ENCODE measurements around the gene TOX2. TPM values are rescaled to one million over a fixed set of nuclear protein-coding genes. Genes with fewer than 3 reads are reported as not detected.

The TOX2 gene
- total RNA-seq, 1 donor from 2014 or later: 0.94 TPM

DNA sequence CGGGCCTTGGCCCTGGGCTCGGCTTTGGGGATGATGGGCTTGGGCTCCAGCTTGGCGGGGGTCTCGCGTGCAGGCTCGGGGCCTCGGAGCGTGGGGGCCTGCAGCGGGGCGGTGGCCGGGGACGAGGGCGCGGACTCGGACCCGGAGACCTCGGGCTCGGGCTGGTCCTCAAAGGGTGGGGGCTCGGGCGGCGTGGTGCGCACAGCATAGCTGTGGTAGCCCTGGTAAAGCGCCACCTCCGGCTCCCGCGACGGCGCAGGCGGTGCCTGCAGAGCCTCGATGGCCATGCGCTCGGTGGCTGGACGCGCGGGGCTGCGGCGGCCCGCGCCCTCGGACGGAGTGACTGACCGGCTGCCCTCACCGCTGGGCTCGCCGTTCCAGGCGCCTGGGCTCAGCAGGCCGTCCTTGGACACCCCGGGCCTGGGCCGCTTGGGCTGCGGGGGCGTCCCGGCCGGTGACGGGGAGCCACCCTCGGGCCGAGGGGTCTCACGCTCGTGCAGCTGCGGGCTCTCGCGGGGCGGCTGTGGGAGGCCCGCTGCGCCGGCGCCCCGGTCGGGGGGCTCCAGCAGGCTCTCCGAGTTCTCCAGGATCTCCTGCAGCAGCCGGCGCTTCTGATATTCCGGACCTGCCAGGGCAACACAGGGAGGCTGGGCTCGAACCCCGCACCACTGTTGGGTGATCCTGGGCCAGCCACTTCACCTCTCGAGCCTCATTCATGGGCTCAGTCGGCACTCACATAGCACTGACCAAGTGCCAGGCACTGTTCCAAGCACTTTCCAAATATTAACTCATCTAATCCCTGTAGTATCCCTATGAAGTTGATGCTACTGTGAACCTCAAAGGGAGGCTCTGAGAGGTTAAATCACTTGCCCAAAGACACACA is 201.4 kb downstream of the TOX2 start:
- Mint-ChIP-seq H3K27ac (no peak overlapping the region), H3K36me3 (no peaks in the 10 kb centered on the region), H3K9me3 (no peaks in the 10 kb centered on the region), H3K4me1 (peaks cover 8% of the 10 kb centered on the region), H3K4me3 (no peak overlapping the region), H3K27me3 (ENCODE audit: low read depth) (no peaks in the 10 kb centered on the region)
- TF ChIP-seq, protein P1, sequence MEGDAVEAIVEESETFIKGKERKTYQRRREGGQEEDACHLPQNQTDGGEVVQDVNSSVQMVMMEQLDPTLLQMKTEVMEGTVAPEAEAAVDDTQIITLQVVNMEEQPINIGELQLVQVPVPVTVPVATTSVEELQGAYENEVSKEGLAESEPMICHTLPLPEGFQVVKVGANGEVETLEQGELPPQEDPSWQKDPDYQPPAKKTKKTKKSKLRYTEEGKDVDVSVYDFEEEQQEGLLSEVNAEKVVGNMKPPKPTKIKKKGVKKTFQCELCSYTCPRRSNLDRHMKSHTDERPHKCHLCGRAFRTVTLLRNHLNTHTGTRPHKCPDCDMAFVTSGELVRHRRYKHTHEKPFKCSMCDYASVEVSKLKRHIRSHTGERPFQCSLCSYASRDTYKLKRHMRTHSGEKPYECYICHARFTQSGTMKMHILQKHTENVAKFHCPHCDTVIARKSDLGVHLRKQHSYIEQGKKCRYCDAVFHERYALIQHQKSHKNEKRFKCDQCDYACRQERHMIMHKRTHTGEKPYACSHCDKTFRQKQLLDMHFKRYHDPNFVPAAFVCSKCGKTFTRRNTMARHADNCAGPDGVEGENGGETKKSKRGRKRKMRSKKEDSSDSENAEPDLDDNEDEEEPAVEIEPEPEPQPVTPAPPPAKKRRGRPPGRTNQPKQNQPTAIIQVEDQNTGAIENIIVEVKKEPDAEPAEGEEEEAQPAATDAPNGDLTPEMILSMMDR (IDR thresholded peaks at IDR 0.05; ENCODE audit: unreplicated experiment): no peak
- DNase-seq (ENCODE audit: low spot score in 2 of 2, unreplicated experiment in 2 of 2): peak in 1 of 2 experiments; percentile 31

DNA sequence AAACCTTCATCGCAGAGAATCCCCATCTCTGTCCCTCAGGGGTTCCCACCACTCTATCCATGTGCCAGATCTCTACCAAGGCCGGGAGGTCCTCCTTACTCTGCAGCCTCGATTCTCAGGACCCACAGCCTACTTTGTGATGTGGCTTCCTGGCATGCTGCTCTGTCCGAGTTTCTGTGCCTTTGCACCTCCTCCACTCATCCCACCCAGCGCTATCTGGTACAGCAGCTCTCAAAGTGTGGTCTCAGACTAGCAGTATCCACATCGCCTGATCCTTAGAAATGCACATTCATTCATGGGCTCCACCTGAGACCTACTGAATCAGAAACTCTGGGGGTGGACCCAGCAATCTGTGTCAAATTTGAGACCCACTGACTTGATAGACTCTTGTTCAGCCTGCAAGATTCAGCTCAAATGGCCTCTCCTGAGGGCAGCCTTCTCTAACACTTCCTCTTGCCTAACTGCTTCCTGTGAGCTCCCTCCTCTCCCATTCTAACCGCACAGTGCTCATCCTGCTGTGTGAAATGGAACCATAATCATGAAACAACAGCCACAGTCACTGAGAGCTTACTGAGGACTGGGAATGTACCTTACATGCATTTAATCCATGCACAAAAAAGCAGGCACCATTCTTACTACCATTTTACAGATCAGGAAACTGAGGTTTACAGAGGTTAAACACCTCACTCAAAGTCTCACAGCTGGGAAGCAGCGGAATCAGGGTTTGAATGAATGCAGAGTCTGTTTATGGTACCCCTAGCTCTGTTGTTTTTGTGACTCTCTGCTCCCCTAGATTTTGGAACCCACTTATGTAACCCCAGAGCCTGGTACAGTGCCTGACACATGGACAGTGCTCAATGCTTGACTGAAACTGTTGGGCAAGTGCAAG is 202.9 kb downstream of the TOX2 start:
- no peak overlapping the region for H3K27ac Mint-ChIP-seq
- TF ChIP-seq, protein P1 (IDR thresholded peaks at IDR 0.05; ENCODE audit: unreplicated experiment): no peak
- H3K36me3 Mint-ChIP-seq: no peaks in the 10 kb centered on the region
- peaks cover 5% of the 10 kb centered on the region for H3K4me1 Mint-ChIP-seq
- no peak for DNase-seq (ENCODE audit: low spot score in 2 of 2, unreplicated experiment in 2 of 2)
- no peaks in the 10 kb centered on the region for H3K27me3 Mint-ChIP-seq (ENCODE audit: low read depth)
- no peak overlapping the region for H3K4me3 Mint-ChIP-seq
- H3K9me3 Mint-ChIP-seq: no peaks in the 10 kb centered on the region

DNA sequence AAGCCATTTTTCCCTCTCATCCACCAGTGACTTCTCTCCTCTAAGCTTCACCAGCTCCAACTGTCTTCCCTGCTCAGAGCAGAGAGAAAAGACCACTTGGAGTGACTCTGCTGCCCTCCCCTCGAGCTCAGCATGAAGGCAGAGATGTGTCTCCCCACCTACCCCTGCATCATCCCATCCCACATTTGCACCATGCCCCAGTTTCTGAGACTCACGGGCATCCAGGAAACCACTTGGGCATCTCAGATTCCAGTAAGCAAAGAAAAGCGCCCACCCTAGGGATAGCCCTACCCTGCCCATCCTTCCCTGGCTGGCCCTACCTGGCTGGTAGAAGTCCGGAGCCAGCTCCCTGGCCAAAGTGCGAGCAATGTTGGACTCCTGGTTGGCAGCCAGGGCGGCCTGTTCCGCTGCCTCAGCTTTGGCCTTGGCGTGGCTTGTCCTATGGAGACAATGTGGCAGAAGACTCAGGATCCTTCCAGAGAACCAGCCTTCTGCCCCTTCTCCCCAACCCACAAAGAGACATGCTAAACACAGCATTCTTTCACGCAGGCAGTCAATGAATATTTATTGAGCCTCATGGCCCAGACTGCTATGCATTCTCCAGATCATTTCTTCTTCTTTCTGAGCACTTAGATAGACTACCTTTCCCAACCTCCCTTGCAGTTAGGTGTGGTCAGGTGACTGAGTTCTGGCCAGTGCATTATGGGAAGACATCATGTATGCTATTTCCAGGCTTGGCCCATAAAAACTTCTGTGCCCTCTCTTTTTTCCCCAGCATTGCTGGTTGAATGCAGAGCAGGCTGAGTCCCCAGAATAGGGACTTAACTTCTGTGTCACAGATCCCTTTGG is 203.8 kb downstream of the TOX2 start:
- H3K4me3 Mint-ChIP-seq: no peak overlapping the region
- H3K4me1 Mint-ChIP-seq: peaks cover 9% of the 10 kb centered on the region
- H3K9me3 Mint-ChIP-seq: no peaks in the 10 kb centered on the region

More for the DNA sequence above, 203.8 kb downstream of the TOX2 start:
- Mint-ChIP-seq H3K27me3 (ENCODE audit: low read depth) (no peaks in the 10 kb centered on the region), H3K36me3 (no peaks in the 10 kb centered on the region), H3K27ac (no peak overlapping the region)
- TF ChIP-seq, protein P1 (IDR thresholded peaks at IDR 0.05; ENCODE audit: unreplicated experiment): no peak
- no peak for DNase-seq (ENCODE audit: low spot score in 2 of 2, unreplicated experiment in 2 of 2)

Other genes starting within 250 kb of the TOX2 start
- 22.8 to 26.8 TPM (median 24.3 TPM) in 3 replicates for gene MYBL2, start 247.7 kb upstream of the TOX2 start, total RNA-seq
- gene GTSF1L, start 187.8 kb upstream of the TOX2 start, total RNA-seq: not detected in 3 replicates